Prostate gland (tissue), 2 donors: Measurements from ENCODE around the gene SUN1. TPM values are rescaled to one million over a fixed set of nuclear protein-coding genes. Genes with fewer than 3 reads are reported as not detected.

Source experiments
- DNase-seq: peaks from one replicate; pipeline ENCODE4 v3.0.0-alpha.2; 2019; ENCODE audit warnings: low spot score
- H3K27ac ChIP-seq, 2 donors: fragments of 200-600 bp; sonication (generic); 2 replicates each; pipeline ENCODE4 v1.5.1; 2017 to 2019
- H3K27me3 ChIP-seq: fragments of 200-600 bp; sonication (generic); replicated peaks from 2 replicates; pipeline ENCODE4 v1.5.1; 2019; ENCODE audit not compliant: insufficient read depth
- H3K36me3 ChIP-seq, 2 donors: fragments of 200-600 bp; sonication (generic); 1 replicate in 1 of 2; 2 replicates in 1 of 2; pipeline versions ENCODE4 v1.5.1 to v1.8.1; 2017 to 2019
- H3K4me1 ChIP-seq: fragments of 200-600 bp; sonication (generic); replicated peaks from 2 replicates; pipeline ENCODE4 v1.5.1; 2019
- H3K4me3 ChIP-seq, 2 donors: fragments of 200-600 bp; sonication (generic); 2 replicates each; pipeline ENCODE4 v1.5.1; 2017 to 2019
- H3K9me3 ChIP-seq: fragments of 200-600 bp; sonication (generic); 2 replicates; pipeline ENCODE4 v1.5.1; 2017
- POLR2A ChIP-seq: fragments of 450-650 bp; IDR thresholded peaks from one replicate; pipeline ENCODE4 v1.6.1; 2016; ENCODE audit warnings: antibody characterized with exemption, mild to moderate bottlenecking
- POLR2AphosphoS5 ChIP-seq: sonication (generic); formaldehyde crosslinking; IDR thresholded peaks from one replicate; pipeline ENCODE4 v1.6.1; 2017; ENCODE audit warnings: antibody characterized with exemption
- whole genome bisulfite sequencing: methylation state at CpG from one replicate; pipeline ENCODE4 v1.1.5; 2018; 5-methylcytosine and 5-hydroxymethylcytosine counted together
- intact Hi-C: fragments of 100-400 bp; cut with DNase I; formaldehyde crosslinking; loops from one replicate; pipeline ENCODE4 v1.14.2; 2022
- total RNA-seq, 2 donors: library from RNA; depleted of rRNA; stranded (reverse); fragments of >200 nt; gene quantifications; one replicate each; pipeline ENCODE4 v1.1.0, GENCODE V29; 2016
- TF ChIP-seq, protein P1 (sequence below), 4 experiments: fragments of 200-600 bp in 2 of 4; fragments of 450-650 bp in 2 of 4; sonication (generic) in 2 of 4; IDR thresholded peaks; 1 replicate in 3 of 4; 2 replicates in 1 of 4; pipeline ENCODE4 v1.5.1; 2016 to 2019; ENCODE audit warnings: antibody characterized with exemption in 4 of 4, mild to moderate bottlenecking in 2 of 4, moderate library complexity in 2 of 4

SUN1 gene
- total RNA-seq, 2 donors from 2014 or later: 106 to 177 TPM

DNA sequence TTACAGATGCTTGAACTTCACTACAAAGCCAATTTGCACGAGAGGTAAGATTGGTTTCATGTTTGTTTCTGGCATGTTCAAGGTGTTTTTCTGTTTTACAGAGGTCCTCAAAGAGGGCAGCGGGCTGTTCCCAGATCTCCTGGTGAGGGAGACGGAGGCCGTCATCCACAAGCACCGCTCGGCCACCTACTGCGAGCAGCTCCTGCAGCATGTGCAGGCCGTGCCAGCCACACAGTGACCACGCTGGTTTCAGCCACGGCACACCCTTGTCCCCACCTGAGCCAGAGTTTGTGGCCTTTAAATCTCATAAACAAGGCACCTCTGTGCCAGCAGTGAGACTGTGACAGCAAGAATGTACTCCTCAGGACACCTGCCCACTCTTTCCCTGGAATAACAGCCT lies 46.9 kb upstream of the SUN1 start:
- no peak overlapping the region for H3K27ac ChIP-seq
- H3K4me3 ChIP-seq: no peak overlapping the region
- no peaks in the 10 kb centered on the region for H3K27me3 ChIP-seq
- intact Hi-C loops: no loop called here
- WGBS: 91% methylated on average over 10 of the region's 10 CpGs
- no peaks in the 10 kb centered on the region for H3K4me1 ChIP-seq
- H3K9me3 ChIP-seq: no peaks in the 10 kb centered on the region
- DNase-seq: no peak
- no peaks in the 10 kb centered on the region for H3K36me3 ChIP-seq
- TF ChIP-seq POLR2A (no peak), POLR2AphosphoS5 (no peak)
- TF ChIP-seq, protein P1, sequence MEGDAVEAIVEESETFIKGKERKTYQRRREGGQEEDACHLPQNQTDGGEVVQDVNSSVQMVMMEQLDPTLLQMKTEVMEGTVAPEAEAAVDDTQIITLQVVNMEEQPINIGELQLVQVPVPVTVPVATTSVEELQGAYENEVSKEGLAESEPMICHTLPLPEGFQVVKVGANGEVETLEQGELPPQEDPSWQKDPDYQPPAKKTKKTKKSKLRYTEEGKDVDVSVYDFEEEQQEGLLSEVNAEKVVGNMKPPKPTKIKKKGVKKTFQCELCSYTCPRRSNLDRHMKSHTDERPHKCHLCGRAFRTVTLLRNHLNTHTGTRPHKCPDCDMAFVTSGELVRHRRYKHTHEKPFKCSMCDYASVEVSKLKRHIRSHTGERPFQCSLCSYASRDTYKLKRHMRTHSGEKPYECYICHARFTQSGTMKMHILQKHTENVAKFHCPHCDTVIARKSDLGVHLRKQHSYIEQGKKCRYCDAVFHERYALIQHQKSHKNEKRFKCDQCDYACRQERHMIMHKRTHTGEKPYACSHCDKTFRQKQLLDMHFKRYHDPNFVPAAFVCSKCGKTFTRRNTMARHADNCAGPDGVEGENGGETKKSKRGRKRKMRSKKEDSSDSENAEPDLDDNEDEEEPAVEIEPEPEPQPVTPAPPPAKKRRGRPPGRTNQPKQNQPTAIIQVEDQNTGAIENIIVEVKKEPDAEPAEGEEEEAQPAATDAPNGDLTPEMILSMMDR (IDR thresholded peaks at IDR 0.05): no peak

DNA sequence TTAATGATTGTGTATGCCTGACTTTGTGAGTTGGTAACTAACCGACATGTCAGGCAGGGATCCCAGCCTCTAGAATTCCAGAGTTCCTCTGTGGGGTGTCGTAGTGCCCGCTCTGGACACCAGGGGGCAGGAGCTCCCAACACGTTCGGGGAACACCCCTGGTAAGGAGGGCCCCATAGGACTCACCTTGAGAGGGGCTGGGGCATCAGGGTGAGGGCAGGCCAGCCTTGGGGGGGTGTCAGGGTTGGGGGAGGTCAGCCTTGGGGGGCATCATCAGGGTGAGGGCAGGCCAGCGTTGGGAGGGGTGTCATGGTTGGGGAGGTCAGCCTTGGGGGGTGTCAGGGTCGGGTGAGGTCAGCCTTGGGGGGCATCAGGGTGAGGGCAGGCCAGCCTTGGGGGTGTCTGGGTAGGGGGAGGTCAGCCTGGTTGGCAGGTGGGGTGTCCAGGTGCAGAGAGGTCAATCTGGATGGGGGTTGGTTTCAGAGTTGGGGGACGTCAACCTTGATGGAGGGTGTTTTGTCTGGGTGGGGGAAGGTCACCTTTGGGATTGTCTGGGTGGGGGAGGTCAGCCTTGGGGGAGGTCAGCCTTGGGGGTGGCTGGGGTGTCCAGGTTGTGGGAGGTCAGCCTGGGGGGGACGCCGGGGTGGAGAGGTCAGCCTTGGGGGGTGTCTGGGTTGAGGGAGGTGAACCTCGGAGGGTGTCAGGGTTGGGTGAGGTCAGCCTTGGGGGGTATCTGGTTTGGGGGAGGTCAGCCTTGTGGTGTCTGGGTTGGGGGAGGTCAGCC lies 45.6 kb upstream of the SUN1 start:
- TF ChIP-seq POLR2AphosphoS5 (peak; percentile 52), POLR2A (no peak)
- TF ChIP-seq, protein P1 (IDR thresholded peaks at IDR 0.05): peak; percentile 84 to 89 (median 86)
- DNase-seq: peak; percentile 61
- Histone ChIP-seq H3K27me3 (no peaks in the 10 kb centered on the region), H3K9me3 (no peaks in the 10 kb centered on the region), H3K36me3 (no peaks in the 10 kb centered on the region), H3K4me1 (no peaks in the 10 kb centered on the region), H3K4me3 (no peak overlapping the region), H3K27ac (no peak overlapping the region)
- intact Hi-C loops: loop anchor here (2.0 kb wide), 1 partner anchor 86 kb away; no protein-coding TSS in a partner anchor
- 55% methylated on average over 10 of the region's 11 CpGs for WGBS

DNA sequence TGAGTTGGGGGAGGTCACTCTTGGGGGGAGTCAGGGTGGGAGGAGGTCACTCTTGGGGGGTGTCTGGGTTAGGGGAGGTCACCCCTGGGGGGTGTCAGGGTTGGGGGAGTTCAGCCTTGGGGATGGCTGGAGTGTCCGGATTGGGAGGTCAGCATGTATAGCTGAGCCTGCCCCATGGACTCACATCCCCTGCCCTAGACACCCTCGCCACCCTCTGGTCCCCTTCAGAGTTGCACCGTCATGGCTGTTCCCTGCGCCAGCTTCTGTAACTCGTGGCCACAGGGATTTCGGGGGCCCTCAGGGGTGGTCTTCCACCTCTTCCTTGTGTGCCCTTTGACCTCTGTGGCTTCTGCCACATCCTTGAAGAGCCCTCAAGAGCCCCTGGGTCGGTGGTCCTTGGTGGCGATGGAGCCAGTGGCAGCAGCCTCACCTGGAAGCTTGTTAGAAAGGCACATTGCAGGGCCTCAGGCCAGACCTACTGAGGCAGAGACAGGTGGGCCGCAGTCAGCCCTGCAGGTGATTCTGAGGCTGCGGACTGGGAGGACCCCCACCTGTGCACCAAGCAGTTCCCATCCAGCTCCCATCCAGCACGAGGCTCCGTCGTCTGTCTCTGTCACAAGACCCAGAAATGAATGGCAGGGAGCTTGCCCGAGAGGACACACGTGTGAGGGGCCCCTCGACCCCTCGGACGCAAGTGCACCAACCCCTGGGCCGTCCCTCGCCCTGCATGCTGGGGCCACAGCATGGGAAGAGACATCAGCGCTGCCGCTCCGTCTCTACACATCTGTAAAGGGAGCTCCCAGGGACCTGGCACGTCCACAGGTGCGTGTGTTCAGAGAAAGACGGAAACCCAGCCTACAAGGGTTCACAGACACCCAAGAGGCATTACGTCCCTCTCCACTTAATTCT lies 44.7 kb upstream of the SUN1 start:
- no peaks in the 10 kb centered on the region for H3K4me1 ChIP-seq

DNA sequence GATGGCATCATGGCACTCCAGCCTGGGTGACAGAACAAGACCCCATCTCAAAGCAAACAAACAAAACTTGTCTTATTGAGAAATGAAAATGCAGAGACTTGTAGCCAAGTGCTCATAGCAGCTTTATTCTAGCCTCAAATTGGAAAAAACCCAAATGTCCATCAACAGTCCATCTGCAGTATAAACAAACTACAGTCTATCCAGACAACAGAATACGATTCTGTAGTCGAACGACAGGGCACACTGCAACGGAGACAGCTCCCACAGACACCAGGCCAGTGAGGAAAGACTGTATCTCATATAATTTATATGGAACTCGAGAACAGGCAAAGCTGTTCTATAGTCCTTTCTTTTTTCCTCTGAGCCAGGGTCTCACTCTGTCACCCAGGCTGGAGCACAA lies 40.8 kb upstream of the SUN1 start:
- WGBS: 80% methylated on average over 5 of the region's 5 CpGs
- Histone ChIP-seq H3K9me3 (no peaks in the 10 kb centered on the region), H3K36me3 (no peaks in the 10 kb centered on the region), H3K4me1 (no peaks in the 10 kb centered on the region), H3K27ac (no peak overlapping the region), H3K4me3 (no peak overlapping the region), H3K27me3 (no peaks in the 10 kb centered on the region)
- intact Hi-C loops: no loop called here
- no peak for DNase-seq
- TF ChIP-seq POLR2A (no peak), POLR2AphosphoS5 (no peak)
- TF ChIP-seq, protein P1 (IDR thresholded peaks at IDR 0.05): no peak

More for the DNA sequence above, 44.7 kb upstream of the SUN1 start:
- WGBS: 95% methylated on average over 17 of the region's 27 CpGs
- H3K27me3 ChIP-seq: no peaks in the 10 kb centered on the region
- H3K36me3 ChIP-seq: no peaks in the 10 kb centered on the region
- intact Hi-C loops: loop anchor here (2.0 kb wide), 1 partner anchor 85 kb away; no protein-coding TSS in a partner anchor
- no peak for TF ChIP-seq POLR2A
- TF ChIP-seq, protein P1 (IDR thresholded peaks at IDR 0.05): no peak
- no peak for TF ChIP-seq POLR2AphosphoS5
- no peak overlapping the region for H3K4me3 ChIP-seq
- DNase-seq: no peak
- no peak overlapping the region for H3K27ac ChIP-seq
- H3K9me3 ChIP-seq: no peaks in the 10 kb centered on the region
